GM10266 (cell line): ENCODE measurements around the gene ATCAY.

ENCODE experiments used
- DNase-seq: peaks from one replicate; pipeline ENCODE4 v3.0.0; 2012; ENCODE audit errors: extremely low spot score
- TF ChIP-seq, protein P1 (sequence below): IDR thresholded peaks from 2 replicates; pipeline ENCODE4 v1.5.1; 2012; ENCODE audit warnings: mild to moderate bottlenecking, low read depth; ENCODE audit not compliant: control insufficient read depth, insufficient read depth; ENCODE audit errors: missing control alignments

Gene ATCAY

DNA sequence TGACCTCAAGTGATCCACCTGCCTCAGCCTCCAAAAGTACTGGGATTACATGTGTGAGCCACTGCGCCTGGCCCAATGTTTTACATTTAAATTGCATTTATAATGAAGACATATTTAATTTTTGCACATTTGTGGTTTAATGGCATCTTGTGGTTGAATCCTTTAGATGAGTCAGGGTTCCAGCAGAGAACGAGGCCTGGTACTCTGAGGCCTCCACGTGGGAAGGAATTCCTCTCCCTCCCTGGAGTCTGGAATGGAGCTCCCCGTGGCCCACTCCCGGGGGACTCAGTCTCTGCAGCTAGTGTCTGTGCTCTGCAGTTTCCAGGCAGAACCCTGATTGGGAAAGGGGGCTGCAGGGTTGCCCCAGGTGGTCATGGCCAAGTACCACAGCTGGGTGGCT lies 35.9 kb upstream of the ATCAY start:
- TF ChIP-seq, protein P1, sequence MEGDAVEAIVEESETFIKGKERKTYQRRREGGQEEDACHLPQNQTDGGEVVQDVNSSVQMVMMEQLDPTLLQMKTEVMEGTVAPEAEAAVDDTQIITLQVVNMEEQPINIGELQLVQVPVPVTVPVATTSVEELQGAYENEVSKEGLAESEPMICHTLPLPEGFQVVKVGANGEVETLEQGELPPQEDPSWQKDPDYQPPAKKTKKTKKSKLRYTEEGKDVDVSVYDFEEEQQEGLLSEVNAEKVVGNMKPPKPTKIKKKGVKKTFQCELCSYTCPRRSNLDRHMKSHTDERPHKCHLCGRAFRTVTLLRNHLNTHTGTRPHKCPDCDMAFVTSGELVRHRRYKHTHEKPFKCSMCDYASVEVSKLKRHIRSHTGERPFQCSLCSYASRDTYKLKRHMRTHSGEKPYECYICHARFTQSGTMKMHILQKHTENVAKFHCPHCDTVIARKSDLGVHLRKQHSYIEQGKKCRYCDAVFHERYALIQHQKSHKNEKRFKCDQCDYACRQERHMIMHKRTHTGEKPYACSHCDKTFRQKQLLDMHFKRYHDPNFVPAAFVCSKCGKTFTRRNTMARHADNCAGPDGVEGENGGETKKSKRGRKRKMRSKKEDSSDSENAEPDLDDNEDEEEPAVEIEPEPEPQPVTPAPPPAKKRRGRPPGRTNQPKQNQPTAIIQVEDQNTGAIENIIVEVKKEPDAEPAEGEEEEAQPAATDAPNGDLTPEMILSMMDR = no peak
- no peak for DNase-seq

DNA sequence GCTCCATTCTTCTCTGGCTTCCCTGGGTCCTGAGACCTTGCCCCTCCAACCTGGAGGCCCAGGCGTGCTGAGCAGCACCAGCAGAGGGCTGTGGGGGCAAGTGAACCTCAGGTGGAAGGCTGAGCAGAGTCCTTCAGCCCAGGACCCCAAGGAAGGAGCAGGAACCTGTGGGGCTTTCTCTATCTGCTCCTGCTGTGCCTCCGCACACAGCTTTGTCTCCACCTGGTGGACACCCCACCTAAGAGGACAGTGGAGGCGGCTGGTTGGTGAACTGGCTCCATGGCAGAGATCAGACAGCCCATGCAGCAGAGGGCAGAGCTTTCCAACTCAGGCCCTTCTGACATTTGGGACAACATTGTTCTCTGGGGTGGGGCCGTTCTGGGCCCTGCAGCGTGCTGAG lies 31.4 kb upstream of the ATCAY start:
- TF ChIP-seq, protein P1 = peak; percentile 26
- no peak for DNase-seq

DNA sequence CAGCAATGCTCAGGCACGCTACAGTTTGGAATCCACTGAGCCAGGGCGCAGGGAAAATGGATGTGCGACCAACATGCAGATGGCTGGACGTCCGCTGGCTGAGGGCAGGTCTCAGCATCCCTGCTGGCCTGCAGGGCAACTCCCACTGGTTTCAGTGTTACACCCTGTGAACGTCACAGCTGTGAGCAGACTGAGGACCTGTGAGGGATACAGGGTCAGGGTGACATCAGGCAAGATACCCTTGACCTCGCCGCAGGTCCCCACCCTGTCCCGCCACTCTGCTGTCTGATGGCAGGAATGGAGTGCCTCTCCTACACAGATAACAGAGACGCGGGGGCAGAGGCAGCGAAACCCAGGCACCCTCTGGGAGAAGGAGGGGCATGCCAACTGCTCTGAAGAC lies 30.7 kb upstream of the ATCAY start:
- DNase-seq = no peak
- TF ChIP-seq, protein P1 = no peak

DNA sequence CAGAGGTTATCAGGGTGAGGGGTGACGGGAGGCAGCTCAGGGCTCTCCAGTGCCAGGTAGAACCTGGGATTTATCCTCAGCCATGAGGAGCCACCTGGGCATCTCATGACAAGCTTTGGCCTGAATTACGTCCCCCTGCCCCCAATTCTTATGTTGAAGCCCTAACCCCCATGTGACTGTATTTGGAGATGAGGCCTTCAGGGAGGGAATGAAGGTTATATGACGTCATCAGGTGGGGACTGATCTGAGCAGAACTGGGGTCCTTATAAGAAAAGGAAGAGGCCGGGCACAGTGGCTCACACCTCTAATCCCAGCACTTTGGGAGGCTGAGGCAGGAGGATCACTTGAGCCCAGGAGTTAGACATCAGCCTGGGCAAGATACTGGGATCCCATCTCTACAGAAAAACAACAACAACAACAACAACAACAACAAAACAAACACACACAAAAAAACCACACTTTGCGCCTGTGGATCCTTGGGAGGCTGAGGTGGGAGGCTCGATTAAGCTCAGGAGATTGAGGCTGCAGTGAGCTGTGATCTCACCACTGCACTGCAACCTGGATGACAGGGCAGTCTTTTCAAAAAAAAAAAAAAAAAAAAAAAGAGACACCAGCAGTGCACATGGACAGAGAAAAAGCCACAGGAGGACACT lies 30.0 kb upstream of the ATCAY start:
- DNase-seq = no peak
- TF ChIP-seq, protein P1 = no peak

DNA sequence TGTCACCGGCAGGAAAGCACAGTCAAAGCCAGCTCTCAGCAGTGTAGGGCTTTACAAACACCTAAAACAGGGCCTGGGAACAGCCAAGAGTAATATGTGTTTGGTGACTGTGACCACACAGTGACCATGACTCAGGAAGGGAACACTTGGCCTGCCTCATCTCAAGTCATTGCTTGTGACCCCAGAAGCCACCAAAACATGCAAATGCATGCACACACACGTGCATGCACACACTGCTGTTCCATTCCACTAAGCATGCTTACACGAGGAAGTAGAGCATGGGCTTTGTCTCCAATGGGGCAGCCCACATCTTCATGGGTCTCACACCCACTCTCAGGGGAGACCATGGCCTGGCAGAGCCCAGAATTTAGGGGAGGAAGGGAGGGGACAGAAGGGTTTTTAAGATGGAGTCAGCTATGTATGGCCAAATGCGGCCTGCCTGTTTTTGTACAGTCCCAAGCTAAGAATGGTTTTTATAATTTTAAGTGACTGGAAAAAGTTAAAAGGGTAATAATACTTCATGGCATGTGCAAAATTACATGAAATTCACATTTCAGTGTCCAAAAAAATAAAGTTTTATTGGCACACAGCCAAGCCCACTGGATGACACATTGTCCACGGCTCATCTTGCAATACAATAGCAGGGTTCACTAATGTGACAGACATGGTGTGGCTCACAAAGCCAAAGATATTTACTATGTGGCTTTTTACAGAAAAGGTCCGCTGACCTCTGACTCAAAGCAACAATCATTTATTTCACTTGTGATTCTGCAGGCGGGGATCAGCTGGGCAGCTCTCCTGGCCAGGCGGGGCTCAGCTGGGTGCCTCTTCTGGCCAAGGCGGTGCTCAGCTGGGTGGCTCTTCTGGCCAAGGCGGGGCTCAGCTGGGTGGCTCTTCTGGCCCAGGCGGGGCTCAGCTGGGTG lies 29.0 kb upstream of the ATCAY start:
- DNase-seq = no peak
- TF ChIP-seq, protein P1 = no peak

DNA sequence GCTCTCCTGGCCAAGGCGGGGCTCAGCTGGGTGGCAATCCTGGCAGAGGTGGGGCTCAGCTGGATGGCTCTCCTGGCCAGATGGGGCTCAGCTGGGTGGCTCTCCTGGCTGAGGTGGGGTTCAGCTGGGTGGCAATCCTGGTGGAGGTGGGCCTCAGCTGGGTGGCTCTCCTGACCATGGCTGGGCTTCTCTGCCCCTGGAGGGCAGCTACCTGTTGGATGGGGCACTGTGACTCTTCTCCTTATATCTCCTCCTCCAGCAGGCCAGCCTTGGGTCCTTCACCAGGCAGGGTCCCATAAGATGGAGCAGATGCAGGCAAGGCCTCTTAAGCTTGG lies 28.3 kb upstream of the ATCAY start:
- TF ChIP-seq, protein P1 = no peak
- DNase-seq = no peak
